ENCODE results near the gene EBLN1.

The EBLN1 gene

DNA sequence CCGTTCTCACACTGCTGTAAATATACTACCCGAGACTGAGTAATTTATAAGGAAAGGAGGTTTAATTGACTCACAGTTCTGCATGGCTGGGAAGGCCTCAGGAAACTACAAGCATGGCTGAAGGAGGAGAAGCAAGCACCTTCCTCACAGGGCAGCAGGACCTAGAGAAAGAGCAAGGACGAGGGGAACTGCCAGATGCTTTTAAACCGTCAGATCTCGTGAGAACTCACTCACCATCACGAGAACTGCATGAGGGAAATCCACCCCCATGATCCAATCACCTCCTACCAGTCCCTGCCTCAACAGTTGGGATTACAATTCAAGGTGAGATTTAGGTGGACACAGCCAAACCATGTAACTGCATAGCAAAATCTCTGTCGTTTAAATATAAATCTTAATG, at the start of gene EBLN1:
TSS of gene EBLN1 (minus strand) at position 174 of the 400 bp plus-strand sequence. CDS start 8,032 bp downstream, outside the sequence.
- DNase-seq, result no peak

DNA sequence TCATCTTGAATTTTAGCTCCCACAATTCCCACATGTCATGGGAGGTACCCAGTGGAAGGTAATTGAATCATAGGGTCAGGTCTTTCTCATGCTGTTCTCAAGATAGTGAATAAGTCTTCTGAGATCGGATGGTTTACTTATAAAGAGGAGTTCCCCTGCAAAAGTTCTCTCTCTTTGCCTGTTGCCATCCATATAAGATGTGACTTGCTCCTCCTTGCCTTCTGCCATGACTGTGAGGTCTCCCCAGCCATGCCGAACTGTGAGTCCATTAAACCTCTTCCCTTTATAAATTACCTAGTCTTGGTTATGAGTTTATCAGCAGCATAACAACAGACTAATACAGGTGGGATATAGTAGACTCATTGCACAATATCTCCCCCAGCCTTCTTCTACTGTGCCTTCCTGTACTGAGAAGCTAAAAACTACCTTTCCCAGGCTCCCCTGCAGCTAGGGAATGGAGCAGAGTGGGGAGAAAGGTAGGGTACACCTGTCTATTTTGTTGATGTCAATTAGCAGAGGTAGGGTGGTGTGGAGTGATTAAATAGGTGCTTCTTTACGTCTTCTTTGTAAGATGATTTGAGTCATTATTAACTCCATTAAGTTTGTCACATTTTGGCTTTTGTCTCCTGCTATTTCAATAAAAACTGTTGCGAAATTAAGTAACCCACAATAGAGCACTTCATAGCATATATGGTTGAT, 48.2 kb upstream of the EBLN1 start:
- DNase-seq, result no peak

GRCh38 chr10:22263106-22263505, 45.3 kb upstream of the EBLN1 start:
- DNase-seq, result no peak

DNA sequence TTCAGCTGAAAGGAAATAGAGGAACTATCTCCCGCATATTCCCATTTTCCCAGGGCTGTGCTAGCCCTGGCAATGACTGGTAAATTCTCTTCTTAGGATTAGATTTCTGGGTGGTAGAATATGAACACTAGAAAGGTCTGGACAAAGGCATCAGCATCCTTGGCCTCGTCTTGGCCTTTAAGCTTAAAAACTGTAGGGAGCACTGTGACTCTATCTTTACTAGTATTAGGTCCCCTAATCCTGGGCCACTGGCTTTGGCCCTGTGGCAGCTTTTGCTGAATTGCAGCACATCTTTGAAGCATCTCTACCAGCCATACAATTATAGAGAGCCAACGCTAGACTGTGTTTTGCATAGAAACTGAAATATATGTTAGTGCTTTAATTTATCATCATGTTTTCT, 41.5 kb upstream of the EBLN1 start:
- no peak for DNase-seq

DNA sequence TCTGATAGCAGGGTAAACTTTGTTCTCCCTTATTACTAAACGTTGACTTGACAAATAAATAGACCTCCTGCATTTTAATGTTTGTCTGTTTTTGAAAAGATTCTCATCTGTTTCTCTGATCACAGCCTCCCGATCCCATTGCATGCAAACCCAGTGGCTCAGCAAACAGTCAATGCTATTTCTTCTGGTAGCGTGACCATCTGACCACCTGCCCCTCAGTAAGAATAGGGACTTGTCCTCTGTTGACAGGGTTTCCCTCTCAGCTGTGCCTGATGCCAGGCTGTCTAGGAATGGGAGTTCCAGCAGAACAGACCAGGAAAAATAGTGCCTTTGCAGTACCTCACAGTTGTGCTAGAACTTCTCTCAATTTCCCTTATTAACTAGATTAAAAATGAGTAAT, 40.7 kb upstream of the EBLN1 start:
- DNase-seq, result no peak

- DNase-seq, result no peak
These were observed 35.7 kb upstream of the EBLN1 start for GRCh38 chr10:22253580-22253882.

GRCh38 chr10:22252801-22253579, 35.2 kb upstream of the EBLN1 start:
- no peak for DNase-seq

GRCh38 chr10:22252224-22252800, 34.5 kb upstream of the EBLN1 start:
- no peak for DNase-seq

DNA sequence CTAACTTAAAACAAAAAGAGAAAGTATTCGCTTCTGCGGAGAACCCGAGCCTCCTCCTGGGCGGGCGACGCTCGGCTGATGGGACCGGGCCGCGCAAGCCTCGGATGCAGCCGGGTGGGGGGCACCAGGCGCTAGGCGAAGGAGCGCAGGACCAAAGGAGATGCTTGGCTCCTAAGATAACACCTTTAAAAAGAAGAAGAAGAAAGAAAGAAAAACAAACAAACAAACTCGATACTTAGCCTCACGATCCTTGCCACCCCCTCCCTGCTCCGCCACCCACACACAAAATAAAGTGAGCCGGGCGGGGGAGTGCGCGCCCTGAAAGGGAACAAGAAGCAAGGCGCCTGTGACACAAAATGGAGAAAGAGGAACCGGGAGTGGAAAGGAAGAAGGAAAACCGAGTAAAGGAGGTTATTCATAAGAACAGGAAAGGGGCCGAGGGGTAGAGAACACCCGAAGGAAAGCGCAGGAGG, 34.0 kb upstream of the EBLN1 start:
- no peak for DNase-seq

GRCh38 chr10:22250897-22251660, 33.3 kb upstream of the EBLN1 start:
- no peak for DNase-seq

GRCh38 chr10:22247636-22248035, 29.8 kb upstream of the EBLN1 start:
- no peak for DNase-seq

DNA sequence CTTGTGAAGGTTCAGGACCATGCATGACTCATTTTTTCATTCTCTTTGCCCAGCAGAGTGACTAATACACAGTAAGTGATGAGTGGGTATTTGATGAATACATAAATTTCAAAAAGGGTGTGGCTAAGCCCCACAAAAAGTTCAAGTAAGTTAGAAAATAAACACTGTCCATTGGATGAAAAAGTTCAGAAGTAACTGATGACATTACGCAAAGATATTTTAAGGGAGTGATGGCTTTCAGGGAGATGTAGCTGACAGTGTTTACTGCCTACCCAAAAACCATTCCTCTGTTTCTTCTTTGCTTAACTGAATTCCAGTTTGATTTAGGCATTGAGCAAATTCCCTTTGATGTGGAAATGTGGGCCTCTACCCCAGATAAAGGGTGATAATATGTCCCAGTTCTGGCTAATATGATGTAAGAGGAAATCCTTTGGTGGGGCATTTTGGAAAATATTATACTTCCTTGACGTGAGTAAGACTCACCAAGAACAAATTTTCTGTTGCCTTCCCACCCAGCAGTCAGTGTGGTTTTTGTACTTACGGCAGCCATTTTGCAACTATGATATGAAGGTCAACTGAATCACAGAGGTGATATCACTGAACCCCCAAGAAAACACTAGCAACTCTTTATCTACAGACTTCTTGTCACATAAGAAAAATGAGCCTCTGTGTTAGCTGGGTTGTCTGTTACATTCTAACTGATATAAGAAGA, 29.0 kb upstream of the EBLN1 start:
- DNase-seq, result no peak

GRCh38 chr10:22245567-22245966, 27.8 kb upstream of the EBLN1 start:
- DNase-seq, result no peak

GRCh38 chr10:22244855-22245254, 27.0 kb upstream of the EBLN1 start:
- no peak for DNase-seq

GRCh38 chr10:22244001-22244400, 26.2 kb upstream of the EBLN1 start:
- DNase-seq, result no peak

- DNase-seq, result no peak
These were observed 25.5 kb upstream of the EBLN1 start for GRCh38 chr10:22243321-22243720.

GRCh38 chr10:22231260-22231659, 13.4 kb upstream of the EBLN1 start:
- no peak for DNase-seq

DNA sequence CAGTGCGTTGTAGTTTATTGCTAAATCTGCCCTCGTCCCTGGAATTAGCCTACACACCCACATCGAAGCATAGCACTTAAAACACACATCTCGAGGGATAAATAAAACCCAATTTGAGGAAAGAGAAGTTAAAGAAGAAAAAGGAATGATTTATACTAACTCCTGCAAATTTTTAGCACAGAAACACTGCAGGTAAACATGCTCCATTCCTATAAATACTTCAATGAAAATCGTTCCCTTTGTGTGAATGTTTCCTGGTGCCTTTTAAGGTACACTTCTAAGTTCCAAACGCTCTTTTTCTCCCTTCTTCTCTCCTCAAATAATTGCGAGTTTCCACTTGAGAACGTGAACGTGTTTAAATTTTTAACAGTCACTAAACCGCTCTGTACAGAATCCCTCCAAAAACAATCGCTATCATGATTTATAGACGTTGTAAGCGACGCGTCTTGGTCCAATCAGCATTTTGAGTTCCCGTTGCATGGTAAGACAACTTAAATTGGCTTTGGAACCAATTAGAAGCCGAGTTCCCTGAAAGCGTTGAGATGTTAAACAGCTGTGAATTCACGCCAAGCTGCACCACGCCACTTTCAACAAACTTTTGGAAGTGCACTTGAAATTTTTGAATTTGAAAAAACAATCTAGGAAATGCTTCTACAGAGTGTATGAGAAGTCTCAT, 12.5 kb upstream of the EBLN1 start:
- DNase-seq, result peak; percentile 57

DNA sequence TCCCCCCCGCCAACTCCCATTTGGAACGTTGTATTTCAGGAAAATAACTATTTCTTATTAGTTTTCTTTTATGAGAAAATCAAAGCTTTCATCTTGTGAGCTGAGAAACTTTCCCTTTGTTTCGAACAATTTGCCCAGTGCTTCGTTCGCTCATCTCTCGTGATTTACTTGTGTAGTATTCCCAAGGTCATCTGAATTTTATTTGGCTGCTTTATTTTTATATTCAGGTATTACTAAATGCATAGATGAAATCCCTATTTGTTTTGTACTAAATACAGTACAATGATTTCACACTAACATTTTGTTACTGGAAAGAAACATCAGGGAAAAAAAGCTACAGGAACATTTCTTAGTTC, 12.0 kb upstream of the EBLN1 start:
- DNase-seq, result no peak

DNA sequence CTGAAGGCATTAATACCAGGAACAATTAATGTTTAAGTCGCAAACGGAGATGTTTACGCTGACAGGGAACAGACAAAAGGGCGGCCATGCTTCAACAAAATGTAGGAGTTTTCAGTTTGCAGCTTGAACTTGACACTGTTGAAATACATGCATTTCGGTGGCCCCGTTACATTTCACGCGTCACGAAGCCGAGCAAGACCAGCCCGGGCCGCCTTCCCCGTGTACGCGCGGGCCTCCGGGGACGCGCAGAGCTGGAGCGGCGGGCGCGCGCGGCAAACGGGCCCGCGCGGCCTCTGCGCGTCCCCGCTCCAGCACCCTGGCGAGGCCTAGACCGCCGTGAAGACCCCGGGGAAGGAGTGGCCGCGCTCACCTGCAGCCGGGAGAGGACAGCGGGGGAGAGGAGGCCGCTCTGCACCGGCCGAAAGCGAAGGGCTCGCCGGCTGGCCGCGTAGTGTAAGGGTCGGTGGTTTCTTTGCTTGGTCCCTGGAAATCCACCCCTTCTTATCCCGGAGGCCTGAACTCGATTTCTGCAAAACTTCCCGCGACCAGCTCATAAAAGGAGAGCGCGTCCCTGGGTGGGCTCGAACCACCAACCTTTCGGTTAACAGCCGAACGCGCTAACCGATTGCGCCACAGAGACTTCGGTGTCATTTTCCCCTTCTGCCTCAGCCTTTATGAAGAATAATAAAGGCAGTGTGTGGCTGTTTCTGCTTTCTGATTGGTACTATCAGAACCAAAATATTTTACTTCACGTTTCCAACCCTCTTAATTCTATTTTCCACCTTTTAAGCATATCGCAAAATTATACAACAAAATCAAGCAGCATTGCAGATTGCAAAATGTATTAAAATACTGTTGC, 11.4 kb upstream of the EBLN1 start:
- DNase-seq, result peak; percentile 91

All from NCI-H1694 treated with DMSO at 0.1 percent for 48 hours (cell line).